Astrocyte (in vitro differentiated cells and primary cell): Measurements from ENCODE around the gene NUDT16L1. TPM values are rescaled to one million over a fixed set of nuclear protein-coding genes. Genes with fewer than 3 reads are reported as not detected.
A peak's percentile ranks its signal among the peaks of the same experiment; 100 is the strongest.

Experiments
- DNase-seq: peaks from one replicate; pipeline ENCODE4 v3.0.0-alpha.2; 2010; ENCODE audit warnings: low read depth
- FAIRE-seq: peaks from 2 replicates; lab custom pipeline; 2011; peaks lifted over from hg19 to GRCh38; lab: Jason Lieb, UNC
- H2AFZ ChIP-seq: 2 replicates; pipeline ENCODE4 v1.6.0; 2012; ENCODE audit warnings: low read depth, low read length, inconsistent platforms
- H3K27ac ChIP-seq: 2 replicates; pipeline ENCODE4 v1.5.1; 2011; ENCODE audit warnings: low read depth, low read length, inconsistent platforms
- H3K27me3 ChIP-seq: 2 replicates; pipeline ENCODE4 v1.6.0; 2011; ENCODE audit warnings: low read length, inconsistent platforms; ENCODE audit not compliant: insufficient read depth
- H3K36me3 ChIP-seq: 2 replicates; pipeline ENCODE4 v1.5.1; 2011; ENCODE audit warnings: low read length, inconsistent platforms; ENCODE audit not compliant: insufficient read depth
- H3K4me1 ChIP-seq: 2 replicates; pipeline ENCODE4 v1.5.1; 2011; ENCODE audit warnings: low read length, inconsistent platforms; ENCODE audit not compliant: insufficient read depth
- H3K4me2 ChIP-seq: 2 replicates; pipeline ENCODE4 v1.6.0; 2012; ENCODE audit warnings: low read length, inconsistent platforms
- H3K4me3 ChIP-seq: 2 replicates; pipeline ENCODE4 v1.5.1; 2011; ENCODE audit warnings: low read depth, mild to moderate bottlenecking, low read length, inconsistent platforms; ENCODE audit not compliant: insufficient read depth
- H3K79me2 ChIP-seq: 2 replicates; pipeline ENCODE4 v1.6.0; 2012; ENCODE audit warnings: mild to moderate bottlenecking, low read length, inconsistent platforms; ENCODE audit not compliant: insufficient read depth
- H3K9ac ChIP-seq: 2 replicates; pipeline ENCODE4 v1.6.0; 2012; ENCODE audit warnings: mild to moderate bottlenecking, low read length, inconsistent platforms
- H3K9me3 ChIP-seq: 2 replicates; pipeline ENCODE4 v1.5.1; 2012; ENCODE audit warnings: low read depth, mild to moderate bottlenecking, low read length, inconsistent platforms; ENCODE audit not compliant: insufficient read depth
- H4K20me1 ChIP-seq: 2 replicates; pipeline ENCODE4 v1.6.0; 2012; ENCODE audit warnings: low read length, inconsistent platforms; ENCODE audit not compliant: insufficient read depth
- H3K27ac Mint-ChIP-seq: one replicate; pipeline ENCODE4 v1.8.0; 2021; ENCODE audit warnings: mild to moderate bottlenecking, mixed read lengths; ENCODE audit not compliant: unreplicated experiment
- H3K27me3 Mint-ChIP-seq: one replicate; pipeline ENCODE4 v1.8.0; 2021; ENCODE audit warnings: low read depth, mixed read lengths; ENCODE audit not compliant: unreplicated experiment
- H3K36me3 Mint-ChIP-seq: one replicate; pipeline ENCODE4 v1.8.0; 2021; ENCODE audit warnings: low read depth, mixed read lengths; ENCODE audit not compliant: unreplicated experiment
- H3K4me1 Mint-ChIP-seq: one replicate; pipeline ENCODE4 v1.8.0; 2021; ENCODE audit warnings: low read depth, mixed read lengths; ENCODE audit not compliant: unreplicated experiment
- H3K4me3 Mint-ChIP-seq: one replicate; pipeline ENCODE4 v1.8.0; 2021; ENCODE audit warnings: mild to moderate bottlenecking, moderate library complexity, mixed read lengths; ENCODE audit not compliant: unreplicated experiment
- H3K9me3 Mint-ChIP-seq: one replicate; pipeline ENCODE4 v1.8.0; 2021; ENCODE audit warnings: mild to moderate bottlenecking, mixed read lengths; ENCODE audit not compliant: unreplicated experiment
- EZH2 ChIP-seq: IDR thresholded peaks from 2 replicates; pipeline ENCODE4 v1.6.1; 2012; ENCODE audit warnings: mild to moderate bottlenecking, low read length, inconsistent platforms; ENCODE audit not compliant: insufficient read depth
- total RNA-seq: library from RNA; stranded (reverse); gene quantifications from 2 replicates; pipeline ENCODE4 v1.2.1, GENCODE V29; 2021
- TF ChIP-seq, protein P1 (sequence below): IDR thresholded peaks from 2 replicates; pipeline ENCODE4 v1.5.1; 2011; ENCODE audit warnings: low read depth, mild to moderate bottlenecking, inconsistent platforms, low read length, moderate library complexity; ENCODE audit not compliant: insufficient read depth

NUDT16L1 gene
- total RNA-seq, 1 donor from 2014 or later: 42.2 TPM

DNA sequence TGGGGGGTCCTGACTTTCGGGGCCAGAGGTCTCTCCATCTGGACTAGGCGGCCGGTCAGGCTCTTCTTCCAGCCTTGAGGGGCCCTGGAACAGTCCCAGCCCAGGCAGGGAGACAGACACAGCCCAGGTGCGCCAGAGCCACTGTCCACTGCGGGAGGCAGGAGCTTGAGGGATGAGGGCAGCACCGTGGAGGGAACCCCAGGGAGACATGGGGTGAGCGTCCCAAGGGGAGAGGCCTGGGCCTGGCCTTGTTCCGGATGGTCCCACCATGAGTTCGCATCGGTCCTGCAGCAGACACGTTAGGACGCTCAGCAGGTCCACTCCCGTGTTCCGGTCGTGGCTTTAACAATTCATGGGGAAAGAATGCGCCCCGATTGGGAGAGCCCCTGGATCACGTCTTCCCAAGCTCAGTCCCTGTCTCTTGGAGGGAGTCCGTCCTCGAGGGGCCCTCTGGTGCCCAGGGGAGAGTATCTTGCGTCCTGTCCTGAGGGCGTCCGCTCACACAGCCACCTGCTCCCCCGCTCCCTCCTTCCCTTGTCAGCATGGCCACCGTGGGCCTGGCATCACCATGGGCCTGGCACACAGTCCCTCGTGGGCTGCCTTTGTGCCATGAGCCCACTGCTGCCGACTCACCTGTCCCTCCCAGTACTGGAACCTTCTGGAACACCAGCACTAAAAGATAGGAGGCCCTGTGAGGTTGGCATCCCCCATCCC is 6.7 kb upstream of the NUDT16L1 start:
- Histone ChIP-seq H3K4me2 (no peak overlapping the region), H3K9me3 (no peaks in the 10 kb centered on the region), H4K20me1 (peaks cover 23% of the 10 kb centered on the region), H3K79me2 (no peaks in the 10 kb centered on the region), H2AFZ (no peak overlapping the region), H3K4me1 (no peaks in the 10 kb centered on the region), H3K27ac (no peak overlapping the region), H3K27me3 (no peaks in the 10 kb centered on the region), H3K9ac (no peak overlapping the region), H3K36me3 (no peaks in the 10 kb centered on the region), H3K4me3 (no peak overlapping the region)
- DNase-seq: no peak
- no peaks in the 10 kb centered on the region for H3K9me3 Mint-ChIP-seq
- H3K36me3 Mint-ChIP-seq: peaks cover 5% of the 10 kb centered on the region
- peak overlapping the region; percentile 47 for H3K27ac Mint-ChIP-seq
- no peak for FAIRE-seq
- H3K27me3 Mint-ChIP-seq: no peaks in the 10 kb centered on the region
- TF ChIP-seq, protein P1, sequence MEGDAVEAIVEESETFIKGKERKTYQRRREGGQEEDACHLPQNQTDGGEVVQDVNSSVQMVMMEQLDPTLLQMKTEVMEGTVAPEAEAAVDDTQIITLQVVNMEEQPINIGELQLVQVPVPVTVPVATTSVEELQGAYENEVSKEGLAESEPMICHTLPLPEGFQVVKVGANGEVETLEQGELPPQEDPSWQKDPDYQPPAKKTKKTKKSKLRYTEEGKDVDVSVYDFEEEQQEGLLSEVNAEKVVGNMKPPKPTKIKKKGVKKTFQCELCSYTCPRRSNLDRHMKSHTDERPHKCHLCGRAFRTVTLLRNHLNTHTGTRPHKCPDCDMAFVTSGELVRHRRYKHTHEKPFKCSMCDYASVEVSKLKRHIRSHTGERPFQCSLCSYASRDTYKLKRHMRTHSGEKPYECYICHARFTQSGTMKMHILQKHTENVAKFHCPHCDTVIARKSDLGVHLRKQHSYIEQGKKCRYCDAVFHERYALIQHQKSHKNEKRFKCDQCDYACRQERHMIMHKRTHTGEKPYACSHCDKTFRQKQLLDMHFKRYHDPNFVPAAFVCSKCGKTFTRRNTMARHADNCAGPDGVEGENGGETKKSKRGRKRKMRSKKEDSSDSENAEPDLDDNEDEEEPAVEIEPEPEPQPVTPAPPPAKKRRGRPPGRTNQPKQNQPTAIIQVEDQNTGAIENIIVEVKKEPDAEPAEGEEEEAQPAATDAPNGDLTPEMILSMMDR: no peak
- no peaks in the 10 kb centered on the region for H3K4me1 Mint-ChIP-seq
- H3K4me3 Mint-ChIP-seq: no peak overlapping the region

DNA sequence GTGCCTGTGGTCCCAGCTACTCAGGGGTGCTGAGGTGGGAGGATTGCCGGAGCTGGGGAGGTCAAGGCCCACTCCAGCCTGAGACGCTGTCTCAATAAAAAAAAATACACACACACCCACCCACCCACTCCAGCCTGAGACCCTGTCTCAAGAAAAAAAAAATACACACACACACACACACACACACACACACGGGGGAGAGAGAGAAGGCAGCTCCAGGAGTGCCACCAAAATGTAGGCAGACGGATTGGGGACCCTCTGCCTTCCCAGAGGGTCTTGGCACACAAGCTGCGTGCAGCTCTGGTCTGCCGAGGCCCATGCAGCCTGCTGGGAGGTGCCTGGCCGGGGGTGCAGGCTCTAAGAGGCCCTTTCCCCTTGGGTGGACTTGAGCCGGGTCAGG is 5.9 kb upstream of the NUDT16L1 start:
- no peak overlapping the region for H3K4me3 Mint-ChIP-seq
- Histone ChIP-seq H3K27ac (no peak overlapping the region), H3K4me2 (no peak overlapping the region), H4K20me1 (peaks cover 22% of the 10 kb centered on the region), H3K27me3 (no peaks in the 10 kb centered on the region), H3K36me3 (no peaks in the 10 kb centered on the region), H3K9ac (no peak overlapping the region), H2AFZ (no peak overlapping the region), H3K4me3 (no peak overlapping the region), H3K79me2 (no peaks in the 10 kb centered on the region), H3K9me3 (no peaks in the 10 kb centered on the region), H3K4me1 (no peaks in the 10 kb centered on the region)
- FAIRE-seq (no peak), DNase-seq (no peak)
- H3K9me3 Mint-ChIP-seq: no peaks in the 10 kb centered on the region
- peaks cover 5% of the 10 kb centered on the region for H3K36me3 Mint-ChIP-seq
- H3K4me1 Mint-ChIP-seq: no peaks in the 10 kb centered on the region
- no peak overlapping the region for H3K27ac Mint-ChIP-seq
- no peak for TF ChIP-seq EZH2
- TF ChIP-seq, protein P1: no peak
- H3K27me3 Mint-ChIP-seq: no peaks in the 10 kb centered on the region

DNA sequence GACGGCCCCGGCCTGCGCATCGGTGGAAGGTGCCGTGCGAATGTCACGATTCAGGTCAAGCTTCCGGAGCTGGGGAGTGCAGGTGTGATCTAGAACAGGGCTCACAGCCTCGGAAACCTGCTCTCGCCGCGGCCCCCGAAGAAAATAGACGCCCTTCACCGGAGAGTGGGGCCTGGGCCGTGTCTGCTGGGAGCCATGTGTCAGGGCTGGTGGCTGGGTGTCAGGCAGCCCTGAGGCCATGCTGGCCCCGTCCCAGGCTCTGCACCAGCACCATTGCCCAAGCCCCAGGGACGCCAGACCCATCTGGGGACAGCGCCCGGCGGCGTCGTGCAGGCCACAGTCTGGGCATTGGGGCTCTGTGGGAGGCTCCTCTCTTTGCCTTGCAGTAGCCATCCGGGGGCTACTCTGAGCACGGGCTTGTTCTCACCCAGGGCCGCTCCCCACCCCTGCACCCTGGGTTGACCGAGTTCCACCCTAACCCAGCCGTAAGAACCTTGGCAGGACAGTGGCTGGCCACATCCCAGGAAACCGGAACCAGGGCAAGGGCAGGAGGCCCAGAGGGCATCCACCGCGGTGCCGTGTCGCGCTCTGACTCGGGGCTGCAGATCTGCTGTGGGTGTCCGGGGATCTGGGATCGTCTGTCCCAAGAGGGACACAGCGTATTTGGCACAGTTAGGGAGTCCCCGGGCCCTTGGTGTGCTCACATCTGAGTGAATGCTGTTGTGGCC is 5.3 kb upstream of the NUDT16L1 start:
- no peaks in the 10 kb centered on the region for H3K9me3 Mint-ChIP-seq
- no peaks in the 10 kb centered on the region for H3K27me3 Mint-ChIP-seq
- no peak for TF ChIP-seq EZH2
- TF ChIP-seq, protein P1: no peak
- H3K79me2 ChIP-seq: no peaks in the 10 kb centered on the region
- no peak overlapping the region for H2AFZ ChIP-seq
- H3K27ac ChIP-seq: no peak overlapping the region
- peaks cover 5% of the 10 kb centered on the region for H3K36me3 Mint-ChIP-seq
- H3K36me3 ChIP-seq: no peaks in the 10 kb centered on the region
- no peaks in the 10 kb centered on the region for H3K27me3 ChIP-seq
- H3K9me3 ChIP-seq: no peaks in the 10 kb centered on the region
- FAIRE-seq (no peak), DNase-seq (no peak)
- peaks cover 4% of the 10 kb centered on the region for H3K4me1 ChIP-seq
- H3K27ac Mint-ChIP-seq: no peak overlapping the region
- H3K4me2 ChIP-seq: no peak overlapping the region
- peaks cover 15% of the 10 kb centered on the region for H4K20me1 ChIP-seq
- H3K9ac ChIP-seq: no peak overlapping the region
- H3K4me3 ChIP-seq: no peak overlapping the region
- H3K4me3 Mint-ChIP-seq: no peak overlapping the region
- H3K4me1 Mint-ChIP-seq: no peaks in the 10 kb centered on the region
